ENCODE data around the gene CSRNP3.

- TF ChIP-seq, protein P1, sequence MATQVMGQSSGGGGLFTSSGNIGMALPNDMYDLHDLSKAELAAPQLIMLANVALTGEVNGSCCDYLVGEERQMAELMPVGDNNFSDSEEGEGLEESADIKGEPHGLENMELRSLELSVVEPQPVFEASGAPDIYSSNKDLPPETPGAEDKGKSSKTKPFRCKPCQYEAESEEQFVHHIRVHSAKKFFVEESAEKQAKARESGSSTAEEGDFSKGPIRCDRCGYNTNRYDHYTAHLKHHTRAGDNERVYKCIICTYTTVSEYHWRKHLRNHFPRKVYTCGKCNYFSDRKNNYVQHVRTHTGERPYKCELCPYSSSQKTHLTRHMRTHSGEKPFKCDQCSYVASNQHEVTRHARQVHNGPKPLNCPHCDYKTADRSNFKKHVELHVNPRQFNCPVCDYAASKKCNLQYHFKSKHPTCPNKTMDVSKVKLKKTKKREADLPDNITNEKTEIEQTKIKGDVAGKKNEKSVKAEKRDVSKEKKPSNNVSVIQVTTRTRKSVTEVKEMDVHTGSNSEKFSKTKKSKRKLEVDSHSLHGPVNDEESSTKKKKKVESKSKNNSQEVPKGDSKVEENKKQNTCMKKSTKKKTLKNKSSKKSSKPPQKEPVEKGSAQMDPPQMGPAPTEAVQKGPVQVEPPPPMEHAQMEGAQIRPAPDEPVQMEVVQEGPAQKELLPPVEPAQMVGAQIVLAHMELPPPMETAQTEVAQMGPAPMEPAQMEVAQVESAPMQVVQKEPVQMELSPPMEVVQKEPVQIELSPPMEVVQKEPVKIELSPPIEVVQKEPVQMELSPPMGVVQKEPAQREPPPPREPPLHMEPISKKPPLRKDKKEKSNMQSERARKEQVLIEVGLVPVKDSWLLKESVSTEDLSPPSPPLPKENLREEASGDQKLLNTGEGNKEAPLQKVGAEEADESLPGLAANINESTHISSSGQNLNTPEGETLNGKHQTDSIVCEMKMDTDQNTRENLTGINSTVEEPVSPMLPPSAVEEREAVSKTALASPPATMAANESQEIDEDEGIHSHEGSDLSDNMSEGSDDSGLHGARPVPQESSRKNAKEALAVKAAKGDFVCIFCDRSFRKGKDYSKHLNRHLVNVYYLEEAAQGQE (IDR thresholded peaks at IDR 0.05; ENCODE audit: insufficient read depth in 1 of 2, low read depth in 2 of 2, low read length in 2 of 2) = no peak
- TF ChIP-seq POLR2AphosphoS5 (IDR thresholded peaks at IDR 0.05; ENCODE audit: low read depth, low read length) (no peak), SIN3A (IDR thresholded peaks at IDR 0.05; ENCODE audit: borderline replicate concordance, insufficient read depth, low read length) (no peak), TAF1 (IDR thresholded peaks at IDR 0.05; ENCODE audit: borderline replicate concordance, insufficient read depth, low read length) (no peak)
These were observed 170.0 kb downstream of the CSRNP3 start for GRCh38 chr2:165639504-165639903.
